K562 (cell line): Measurements from ENCODE around the gene SHISA7. TPM values are rescaled to one million over a fixed set of nuclear protein-coding genes. Genes with fewer than 3 reads are reported as not detected.

Source experiments
- ATF6 ChIP-seq: sonication (generic); formaldehyde crosslinking; IDR thresholded peaks from 2 replicates; pipeline ENCODE4 v1.4.0; 2020; ENCODE audit warnings: mild to moderate bottlenecking, missing genetic modification reagents
- CAMTA2 ChIP-seq: fragments of 250-450 bp; sonication (Bioruptor Pico); conservative IDR thresholded peaks from 2 replicates; pipeline ENCODE4 v1.5.1; 2022
- CBFB ChIP-seq: sonication (generic); formaldehyde crosslinking; IDR thresholded peaks from 2 replicates; pipeline ENCODE4 v1.4.0; 2020; ENCODE audit warnings: mild to moderate bottlenecking, missing genetic modification reagents
- CHD7 ChIP-seq: fragments of 200-600 bp; sonication (generic); IDR thresholded peaks from one replicate; pipeline ENCODE4 v1.6.1; 2012; ENCODE audit warnings: mild to moderate bottlenecking, low read depth, low read length, inconsistent platforms
- ETV5 ChIP-seq: sonication (generic); formaldehyde crosslinking; IDR thresholded peaks from 2 replicates; pipeline ENCODE4 v1.4.0; 2020; ENCODE audit warnings: low read depth, mild to moderate bottlenecking, missing genetic modification reagents
- KDM2B ChIP-seq: fragments of 250-450 bp; sonication (Bioruptor Pico); IDR thresholded peaks from 2 replicates; pipeline ENCODE4 v1.8.0; 2021; ENCODE audit warnings: mild to moderate bottlenecking, moderate library complexity
- MNT ChIP-seq, 2 experiments: fragments of 450-650 bp; conservative IDR thresholded peaks; 2 replicates each; pipeline ENCODE4 v1.6.1; 2017; ENCODE audit warnings: mild to moderate bottlenecking in 2 of 2, moderate library complexity in 2 of 2
- NEUROD1 ChIP-seq: fragments of 150-350 bp; IDR thresholded peaks from 2 replicates; pipeline ENCODE4 v1.6.1; 2014; ENCODE audit warnings: borderline replicate concordance, low read length, low read depth; ENCODE audit not compliant: partially characterized antibody
- RB1 ChIP-seq: fragments of 450-650 bp; IDR thresholded peaks from 2 replicates; pipeline ENCODE4 v1.6.1; 2017; ENCODE audit warnings: low read depth, mild to moderate bottlenecking
- XRCC5 ChIP-seq: fragments of 200-400 bp; formaldehyde crosslinking; IDR thresholded peaks from 2 replicates; pipeline ENCODE4 v1.6.1; 2017; ENCODE audit warnings: low read depth, mild to moderate bottlenecking, low read length
- ZNF778 ChIP-seq: fragments of 450-650 bp; formaldehyde crosslinking; IDR thresholded peaks from 2 replicates; pipeline ENCODE4 v1.4.0; 2020; ENCODE audit warnings: mild to moderate bottlenecking, moderate library complexity
- polyA plus RNA-seq, 8 experiments: library from polyadenylated mRNA; depleted of rRNA in 4 of 8; stranded (reverse) in 5 of 8; unstranded in 3 of 8; fragments of >200 nt; fragmentation: Nextera tagmentation in 2 of 8; fragmentation: Illumina TruSeq in 1 of 8; extraction: Ambion mirVana in 2 of 8; extraction: Trizol in 1 of 8; gene quantifications; 2 replicates each; pipeline versions ENCODE4 v1.2.1 to v1.2.3, GENCODE V29; 2011 to 2014; ENCODE audit warnings: inconsistent platforms in 1 of 8, missing spikeins in 1 of 8
- total RNA-seq, 7 experiments: library from RNA; depleted of rRNA in 6 of 7; stranded (reverse); fragments of >200 nt in 6 of 7; fragmentation: Illumina TruSeq in 2 of 7; extraction: Trizol in 2 of 7; gene quantifications; 2 replicates each; pipeline versions ENCODE4 v1.2.1 to v1.2.3, GENCODE V29; 2011 to 2021; ENCODE audit warnings: low replicate concordance in 1 of 7

SHISA7 gene
- total and polyA plus RNA-seq, 9 of the 15 experiments (the other 6 are each of a cell fraction or from before 2014, with no cell fraction given), result 0.01 to 0.40 (median 0.07) TPM

GRCh38 chr19:55476100-55476775 is 33.1 kb upstream of the SHISA7 start, which contains the start of gene ZNF628 (continued):
- TF ChIP-seq CHD7 (no peak), CAMTA2 (CRISPR knock-in tag) (peak; percentile 59; the same call in 1 of the 2 replicates), KDM2B (CRISPR knock-in tag) (0 out of 2 replicates have a peak, but pooled peaks have one; percentile 34), ETV5 (CRISPR knock-in tag) (peak; percentile 66), RB1 (peak; percentile 22), CBFB (CRISPR knock-in tag) (peak; percentile 63), ATF6 (CRISPR knock-in tag) (peak; percentile 96), NEUROD1 (peak; percentile 13), XRCC5 (0 out of 2 replicates have a peak, but pooled peaks have one; percentile 49), ZNF778 (CRISPR knock-in tag) (no peak), MNT (conservative IDR thresholded peaks at IDR 0.05) (peak; percentile 90 to 93)
